A673 (cell line): Measurements from ENCODE around the gene SH3GL3.

ENCODE experiments used
- EZH2 ChIP-seq: fragments of 200-600 bp; sonication (generic); IDR thresholded peaks from 2 replicates; pipeline ENCODE4 v1.6.1; 2017; ENCODE audit warnings: borderline replicate concordance, low read depth, mild to moderate bottlenecking, mixed read lengths, antibody characterized with exemption, low read length; ENCODE audit not compliant: poor library complexity, severe bottlenecking
- TF ChIP-seq, protein P1 (sequence below): fragments of 300-800, 200-600 bp; sonication (generic); conservative IDR thresholded peaks from 2 replicates; pipeline ENCODE4 v1.5.1; 2017; ENCODE audit warnings: low read depth, mild to moderate bottlenecking, antibody characterized with exemption, low read length, moderate library complexity, mixed read lengths

GRCh38 chr15:83422081-83422480, 25.1 kb upstream of the SH3GL3 start:
- TF ChIP-seq, protein P1, sequence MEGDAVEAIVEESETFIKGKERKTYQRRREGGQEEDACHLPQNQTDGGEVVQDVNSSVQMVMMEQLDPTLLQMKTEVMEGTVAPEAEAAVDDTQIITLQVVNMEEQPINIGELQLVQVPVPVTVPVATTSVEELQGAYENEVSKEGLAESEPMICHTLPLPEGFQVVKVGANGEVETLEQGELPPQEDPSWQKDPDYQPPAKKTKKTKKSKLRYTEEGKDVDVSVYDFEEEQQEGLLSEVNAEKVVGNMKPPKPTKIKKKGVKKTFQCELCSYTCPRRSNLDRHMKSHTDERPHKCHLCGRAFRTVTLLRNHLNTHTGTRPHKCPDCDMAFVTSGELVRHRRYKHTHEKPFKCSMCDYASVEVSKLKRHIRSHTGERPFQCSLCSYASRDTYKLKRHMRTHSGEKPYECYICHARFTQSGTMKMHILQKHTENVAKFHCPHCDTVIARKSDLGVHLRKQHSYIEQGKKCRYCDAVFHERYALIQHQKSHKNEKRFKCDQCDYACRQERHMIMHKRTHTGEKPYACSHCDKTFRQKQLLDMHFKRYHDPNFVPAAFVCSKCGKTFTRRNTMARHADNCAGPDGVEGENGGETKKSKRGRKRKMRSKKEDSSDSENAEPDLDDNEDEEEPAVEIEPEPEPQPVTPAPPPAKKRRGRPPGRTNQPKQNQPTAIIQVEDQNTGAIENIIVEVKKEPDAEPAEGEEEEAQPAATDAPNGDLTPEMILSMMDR, result no peak
- TF ChIP-seq EZH2, result no peak
